RWPE1 (cell line): Measurements from ENCODE around the gene HIVEP2.

ENCODE experiments used
- CTCF ChIA-PET: fragments of 350-600 bp; sonication (Branson Sonifier 250); formaldehyde crosslinking; extraction: SDS; loops from one replicate; lab custom pipeline; 2021; lab: Yijun Ruan, JAX
- POLR2A ChIA-PET: fragments of 400-600 bp; formaldehyde crosslinking; extraction: SDS; loops from one replicate; lab custom pipeline; 2020; ENCODE audit warnings: antibody characterized with exemption; ENCODE audit not compliant: low non-redundant PET; lab: Yijun Ruan, JAX
- DNase-seq: peaks from one replicate; pipeline ENCODE4 v3.0.0; 2012; ENCODE audit warnings: low spot score
- H3K27ac ChIP-seq: fragments of 450-650 bp; 2 replicates; pipeline ENCODE4 v1.5.1; 2017
- CTCF ChIP-seq: fragments of 450-650 bp; conservative IDR thresholded peaks from 2 replicates; pipeline ENCODE4 v1.5.1; 2017; ENCODE audit warnings: low read depth, mild to moderate bottlenecking

The HIVEP2 gene

DNA sequence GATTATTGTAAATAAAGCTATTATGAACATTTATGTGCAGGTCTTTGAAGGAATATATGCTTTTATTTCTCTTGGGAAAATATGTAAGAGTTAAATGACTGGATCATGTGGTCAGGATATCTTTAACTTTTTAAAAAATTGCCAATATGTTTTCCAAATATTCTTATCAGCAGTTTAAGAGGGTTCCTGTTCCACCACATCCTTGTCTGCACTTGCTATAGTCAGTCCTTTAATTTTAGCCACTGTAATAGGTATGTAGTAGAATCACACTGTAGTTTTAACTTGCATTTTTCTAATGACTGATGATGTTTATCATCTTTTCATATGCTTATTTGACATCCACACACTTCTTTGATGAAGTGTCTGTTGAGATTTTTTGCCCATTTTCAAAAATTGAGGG, 23.6 kb upstream of the HIVEP2 start:
- CTCF ChIA-PET = no interaction called here

DNA sequence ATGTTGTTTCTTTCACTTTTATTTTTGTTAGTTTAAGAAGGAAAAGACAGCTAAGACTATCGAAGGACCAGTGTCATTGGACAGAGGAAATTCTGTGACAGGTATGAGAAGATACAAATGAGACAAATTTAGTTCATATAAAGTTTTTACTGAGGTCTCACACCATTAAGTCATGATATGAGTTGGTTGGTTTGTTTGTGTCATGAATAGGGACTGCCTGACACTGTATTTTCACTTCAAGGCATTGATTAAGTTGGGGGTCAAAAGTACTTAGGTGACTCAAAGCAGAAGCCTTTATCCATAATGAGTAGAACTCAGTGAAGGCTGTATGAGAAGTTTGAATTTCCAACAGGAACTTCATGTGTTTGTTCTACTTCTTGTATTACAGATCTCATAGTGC, 21.3 kb upstream of the HIVEP2 start:
- POLR2A ChIA-PET = no interaction called here
- CTCF ChIA-PET = interaction anchor here (0.6 kb wide), 1 partner anchor 61 kb away, joined by 3 read pairs; no protein-coding TSS in a partner anchor
- no peak for TF ChIP-seq CTCF
- no peak overlapping the region for H3K27ac ChIP-seq
- no peak for DNase-seq

More for the DNA sequence above, 23.6 kb upstream of the HIVEP2 start:
- TF ChIP-seq CTCF = no peak
- DNase-seq = no peak
- H3K27ac ChIP-seq = no peak overlapping the region
- POLR2A ChIA-PET = no interaction called here

DNA sequence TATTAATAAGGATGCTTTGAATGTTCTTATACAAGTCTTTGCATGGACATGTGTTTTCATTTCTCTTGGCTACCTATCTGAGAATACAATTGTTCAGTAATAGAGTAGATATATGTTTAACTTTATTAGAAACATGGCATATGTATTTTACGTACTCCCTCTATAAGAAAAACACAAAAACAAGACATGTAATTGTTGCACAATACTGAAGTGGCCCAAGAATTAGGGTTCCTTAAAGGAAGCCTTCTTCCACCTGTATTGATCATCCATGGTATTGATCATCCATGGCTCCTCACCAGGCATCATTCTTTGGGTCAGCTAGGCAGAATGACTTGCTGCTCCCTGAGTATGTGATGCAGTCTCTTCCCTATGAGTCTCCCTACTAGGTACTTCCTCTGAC, 20.2 kb upstream of the HIVEP2 start:
- CTCF ChIA-PET = no interaction called here
- TF ChIP-seq CTCF = no peak
- POLR2A ChIA-PET = no interaction called here
- no peak for DNase-seq
- no peak overlapping the region for H3K27ac ChIP-seq

DNA sequence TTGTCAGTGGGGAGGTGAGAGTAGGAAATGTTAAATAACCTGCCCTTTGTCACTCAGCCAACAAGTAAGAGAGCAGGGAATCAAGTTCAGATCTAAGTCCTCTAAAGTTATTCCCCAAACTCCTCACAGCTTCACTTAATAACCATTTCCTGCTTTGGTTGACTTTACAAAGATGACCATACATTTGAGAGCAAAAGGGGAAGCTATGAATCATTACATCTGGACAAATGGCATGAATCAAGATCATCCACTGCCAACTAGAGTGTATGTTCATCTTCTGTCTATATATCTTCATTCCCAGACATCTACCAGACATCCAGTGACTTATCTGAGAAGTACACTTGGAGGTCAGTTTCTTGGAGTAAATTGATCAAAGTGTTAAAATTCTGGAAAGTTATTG, 15.1 kb upstream of the HIVEP2 start:
- ChIA-PET POLR2A (no interaction called here), CTCF (no interaction called here)
- no peak for TF ChIP-seq CTCF
- DNase-seq = no peak
- no peak overlapping the region for H3K27ac ChIP-seq

- no peak for TF ChIP-seq CTCF
- ChIA-PET POLR2A (no interaction called here), CTCF (interaction anchor here (0.6 kb wide), 1 partner anchor 13 kb away, joined by 3 read pairs; no protein-coding TSS in a partner anchor)
- no peak for DNase-seq
- no peak overlapping the region for H3K27ac ChIP-seq
Observed at GRCh38 chr6:142958343-142958742, 13.4 kb upstream of the HIVEP2 start.

- POLR2A ChIA-PET = no interaction called here
Observed at GRCh38 chr6:142956726-142957125, 11.8 kb upstream of the HIVEP2 start.

More at GRCh38 chr6:142956726-142957125, 11.8 kb upstream of the HIVEP2 start:
- no peak overlapping the region for H3K27ac ChIP-seq
- TF ChIP-seq CTCF = no peak
- no peak for DNase-seq
- CTCF ChIA-PET = no interaction called here
